Retinal pigment epithelial cell (primary cell): ENCODE results near the gene KLK13.

Experiments
- DNase-seq: peaks from one replicate; pipeline ENCODE4 v3.0.0-alpha.2; 2010; ENCODE audit warnings: low read depth
- H3K4me3 ChIP-seq: 2 replicates; pipeline ENCODE4 v1.5.1; 2011; ENCODE audit warnings: mild to moderate bottlenecking, low read length, control low read depth, moderate library complexity
- CTCF ChIP-seq: conservative IDR thresholded peaks from 2 replicates; pipeline ENCODE4 v1.5.1; 2011; ENCODE audit warnings: low read depth, low read length, control low read depth, inconsistent platforms

Gene KLK13

GRCh38 chr19:51065221-51065960 is 499 bp upstream of the KLK13 start:
- no peak for DNase-seq
- no peak overlapping the region for H3K4me3 ChIP-seq
- no peak for TF ChIP-seq CTCF

DNA sequence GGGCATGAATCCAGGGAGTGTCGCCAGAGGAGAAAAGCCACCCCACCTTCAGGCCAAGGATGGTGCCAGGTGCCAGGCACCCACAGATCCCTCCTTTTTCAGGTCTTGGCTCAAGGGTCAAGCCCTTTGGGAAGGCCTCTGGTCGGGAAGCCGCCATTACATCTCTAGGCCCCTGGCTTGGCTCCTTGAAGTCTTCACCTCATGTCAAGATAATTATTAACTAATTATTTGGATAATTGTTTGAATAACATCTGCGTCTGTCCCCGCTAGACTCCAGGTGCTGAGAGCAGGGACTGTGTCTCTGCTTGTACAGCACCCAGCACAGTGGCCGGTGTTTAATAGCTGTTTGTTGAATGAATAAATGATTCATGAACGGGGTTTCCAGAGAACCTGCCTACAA is 1.2 kb downstream of the KLK13 start:
- H3K4me3 ChIP-seq = no peak overlapping the region
- no peak for DNase-seq
- no peak for TF ChIP-seq CTCF

DNA sequence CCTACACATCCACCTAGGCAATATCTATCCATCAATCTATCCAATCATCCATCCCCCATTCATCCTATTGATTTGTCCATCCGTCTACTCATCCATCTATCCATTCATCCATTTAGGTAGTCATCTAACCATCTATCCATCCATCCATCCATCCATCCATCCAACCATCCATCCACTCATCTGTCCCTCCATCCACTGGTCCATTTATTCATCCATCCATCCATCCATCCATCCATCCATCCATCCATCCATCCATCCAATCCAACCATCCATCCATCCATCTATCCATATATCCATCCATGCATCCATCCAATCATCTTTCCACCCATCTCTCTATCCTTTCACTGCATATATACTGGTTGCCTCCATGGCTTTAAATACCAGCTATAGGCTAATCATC is 3.9 kb downstream of the KLK13 start:
- no peak overlapping the region for H3K4me3 ChIP-seq
- DNase-seq = no peak
- TF ChIP-seq CTCF = no peak

GRCh38 chr19:51060336-51060735 is 4.6 kb downstream of the KLK13 start:
- no peak overlapping the region for H3K4me3 ChIP-seq
- DNase-seq = no peak
- no peak for TF ChIP-seq CTCF

DNA sequence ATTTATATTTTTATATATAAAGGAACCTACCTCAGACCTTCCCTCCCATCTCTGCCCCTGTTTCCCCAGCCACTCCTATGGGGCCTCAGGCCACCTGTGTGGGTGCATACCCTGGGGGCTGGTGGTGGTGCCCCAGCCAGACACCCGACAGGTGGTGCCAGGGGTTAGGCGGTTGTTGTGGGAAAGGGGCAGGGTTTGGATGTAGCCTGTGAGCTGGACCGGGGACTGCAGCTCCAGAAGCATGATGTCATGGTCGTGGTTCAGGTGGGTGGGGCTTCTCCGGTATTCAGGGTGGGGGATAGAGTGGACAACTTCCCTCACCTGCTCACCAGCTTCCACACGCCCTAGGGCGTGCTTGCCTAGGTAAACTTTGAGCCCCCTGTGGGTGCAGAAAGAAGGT is 5.2 kb downstream of the KLK13 start:
- no peak for DNase-seq
- TF ChIP-seq CTCF = no peak

GRCh38 chr19:51055866-51056265 is 9.0 kb downstream of the KLK13 start:
- H3K4me3 ChIP-seq = no peak overlapping the region
- no peak for DNase-seq
- no peak for TF ChIP-seq CTCF

More for the DNA sequence above, 5.2 kb downstream of the KLK13 start:
- no peak overlapping the region for H3K4me3 ChIP-seq

- no peak for TF ChIP-seq CTCF
- H3K4me3 ChIP-seq = no peak overlapping the region
- no peak for DNase-seq
These were observed 17.9 kb downstream of the KLK13 start for GRCh38 chr19:51047031-51047335.
